ENCODE measurements around the gene PNP.

DNA sequence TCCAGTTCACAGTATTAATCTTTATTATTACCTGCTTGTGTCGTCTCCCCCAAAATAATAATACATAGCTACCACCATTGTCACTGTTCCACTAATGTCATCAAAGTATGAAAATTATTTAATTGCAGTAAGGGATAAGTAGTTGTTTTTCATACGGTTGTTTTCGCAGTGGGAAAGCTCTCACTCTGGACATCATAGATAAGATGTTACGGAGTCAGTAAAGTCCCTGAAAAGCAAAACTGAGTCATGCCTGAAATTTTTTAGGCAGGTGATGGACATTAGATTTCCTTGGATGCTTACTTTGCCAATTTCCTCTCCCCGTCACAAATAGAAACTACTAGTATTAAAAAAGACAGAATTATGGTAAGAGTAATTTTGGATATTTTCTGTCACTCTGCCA, 13.2 kb downstream of the PNP start:
- TF ChIP-seq, protein P1, sequence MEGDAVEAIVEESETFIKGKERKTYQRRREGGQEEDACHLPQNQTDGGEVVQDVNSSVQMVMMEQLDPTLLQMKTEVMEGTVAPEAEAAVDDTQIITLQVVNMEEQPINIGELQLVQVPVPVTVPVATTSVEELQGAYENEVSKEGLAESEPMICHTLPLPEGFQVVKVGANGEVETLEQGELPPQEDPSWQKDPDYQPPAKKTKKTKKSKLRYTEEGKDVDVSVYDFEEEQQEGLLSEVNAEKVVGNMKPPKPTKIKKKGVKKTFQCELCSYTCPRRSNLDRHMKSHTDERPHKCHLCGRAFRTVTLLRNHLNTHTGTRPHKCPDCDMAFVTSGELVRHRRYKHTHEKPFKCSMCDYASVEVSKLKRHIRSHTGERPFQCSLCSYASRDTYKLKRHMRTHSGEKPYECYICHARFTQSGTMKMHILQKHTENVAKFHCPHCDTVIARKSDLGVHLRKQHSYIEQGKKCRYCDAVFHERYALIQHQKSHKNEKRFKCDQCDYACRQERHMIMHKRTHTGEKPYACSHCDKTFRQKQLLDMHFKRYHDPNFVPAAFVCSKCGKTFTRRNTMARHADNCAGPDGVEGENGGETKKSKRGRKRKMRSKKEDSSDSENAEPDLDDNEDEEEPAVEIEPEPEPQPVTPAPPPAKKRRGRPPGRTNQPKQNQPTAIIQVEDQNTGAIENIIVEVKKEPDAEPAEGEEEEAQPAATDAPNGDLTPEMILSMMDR (IDR thresholded peaks at IDR 0.05; ENCODE audit: insufficient read depth, low read length) = no peak
- TF ChIP-seq POLR2AphosphoS5 (IDR thresholded peaks at IDR 0.05; ENCODE audit: low read depth) (no peak), SPI1 (IDR thresholded peaks at IDR 0.05; ENCODE audit: borderline replicate concordance, low read depth) (no peak), GABPA (IDR thresholded peaks at IDR 0.05; ENCODE audit: low read depth) (no peak)
- TF ChIP-seq, protein P2, sequence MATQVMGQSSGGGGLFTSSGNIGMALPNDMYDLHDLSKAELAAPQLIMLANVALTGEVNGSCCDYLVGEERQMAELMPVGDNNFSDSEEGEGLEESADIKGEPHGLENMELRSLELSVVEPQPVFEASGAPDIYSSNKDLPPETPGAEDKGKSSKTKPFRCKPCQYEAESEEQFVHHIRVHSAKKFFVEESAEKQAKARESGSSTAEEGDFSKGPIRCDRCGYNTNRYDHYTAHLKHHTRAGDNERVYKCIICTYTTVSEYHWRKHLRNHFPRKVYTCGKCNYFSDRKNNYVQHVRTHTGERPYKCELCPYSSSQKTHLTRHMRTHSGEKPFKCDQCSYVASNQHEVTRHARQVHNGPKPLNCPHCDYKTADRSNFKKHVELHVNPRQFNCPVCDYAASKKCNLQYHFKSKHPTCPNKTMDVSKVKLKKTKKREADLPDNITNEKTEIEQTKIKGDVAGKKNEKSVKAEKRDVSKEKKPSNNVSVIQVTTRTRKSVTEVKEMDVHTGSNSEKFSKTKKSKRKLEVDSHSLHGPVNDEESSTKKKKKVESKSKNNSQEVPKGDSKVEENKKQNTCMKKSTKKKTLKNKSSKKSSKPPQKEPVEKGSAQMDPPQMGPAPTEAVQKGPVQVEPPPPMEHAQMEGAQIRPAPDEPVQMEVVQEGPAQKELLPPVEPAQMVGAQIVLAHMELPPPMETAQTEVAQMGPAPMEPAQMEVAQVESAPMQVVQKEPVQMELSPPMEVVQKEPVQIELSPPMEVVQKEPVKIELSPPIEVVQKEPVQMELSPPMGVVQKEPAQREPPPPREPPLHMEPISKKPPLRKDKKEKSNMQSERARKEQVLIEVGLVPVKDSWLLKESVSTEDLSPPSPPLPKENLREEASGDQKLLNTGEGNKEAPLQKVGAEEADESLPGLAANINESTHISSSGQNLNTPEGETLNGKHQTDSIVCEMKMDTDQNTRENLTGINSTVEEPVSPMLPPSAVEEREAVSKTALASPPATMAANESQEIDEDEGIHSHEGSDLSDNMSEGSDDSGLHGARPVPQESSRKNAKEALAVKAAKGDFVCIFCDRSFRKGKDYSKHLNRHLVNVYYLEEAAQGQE (IDR thresholded peaks at IDR 0.05; ENCODE audit: insufficient replicate concordance, low read depth) = no peak
